ENCODE measurements around the gene KMO.

Gene KMO

DNA sequence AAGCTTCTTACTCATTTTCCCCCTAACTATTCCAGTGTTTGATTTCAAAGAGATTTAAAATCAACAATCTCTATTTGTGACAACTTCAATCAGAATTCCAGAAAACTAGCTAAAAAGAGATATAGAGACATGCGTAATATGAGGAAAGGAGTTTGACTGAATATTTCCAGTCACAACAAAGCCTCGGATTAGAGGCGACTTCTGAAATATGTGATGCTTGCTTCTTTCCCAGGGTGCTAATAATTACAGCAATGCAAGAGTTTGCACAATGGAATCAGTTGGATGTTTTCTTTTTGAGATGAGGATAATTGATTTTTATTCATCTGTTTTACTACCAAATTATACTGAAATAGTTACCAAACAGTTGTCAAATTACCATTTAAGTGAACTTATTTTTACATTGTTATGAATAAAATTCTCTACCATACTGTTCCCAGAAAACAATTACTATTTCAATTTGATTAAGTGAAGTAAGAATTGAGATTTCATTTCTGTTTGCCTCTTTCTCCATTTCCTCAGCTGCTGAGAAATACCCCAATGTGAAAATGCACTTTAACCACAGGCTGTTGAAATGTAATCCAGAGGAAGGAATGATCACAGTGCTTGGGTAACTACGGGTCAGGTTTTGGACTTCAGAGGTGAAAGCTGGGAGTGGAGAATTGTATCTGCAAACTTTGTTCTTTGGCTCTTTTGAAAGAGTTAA, 28.1 kb downstream of the KMO start:
- no peaks in the 10 kb centered on the region for H3K36me3 Mint-ChIP-seq
- H3K4me3 Mint-ChIP-seq, result no peak overlapping the region
- no peaks in the 10 kb centered on the region for H3K27me3 Mint-ChIP-seq
- no peaks in the 10 kb centered on the region for H3K9me3 Mint-ChIP-seq
- no peaks in the 10 kb centered on the region for H3K4me1 Mint-ChIP-seq
- H3K27ac Mint-ChIP-seq, result no peak overlapping the region

DNA sequence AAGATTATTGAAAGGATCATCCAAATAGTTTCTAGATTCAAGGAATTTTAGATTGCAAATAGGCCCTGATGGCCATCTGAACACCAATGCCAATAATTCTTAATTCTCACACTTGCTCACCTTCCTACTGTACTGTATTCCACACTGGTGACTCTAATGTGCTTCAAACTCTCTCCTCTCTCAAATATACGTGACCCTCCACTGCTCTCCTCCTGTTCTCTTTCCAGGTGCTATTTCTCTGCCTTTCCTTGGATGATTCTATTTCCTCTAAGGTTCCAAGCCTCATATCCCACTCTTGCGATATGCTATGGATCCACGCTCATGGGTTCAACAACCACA, 28.6 kb downstream of the KMO start:
- Mint-ChIP-seq H3K4me3 (no peak overlapping the region), H3K27ac (no peak overlapping the region), H3K4me1 (no peaks in the 10 kb centered on the region), H3K27me3 (no peaks in the 10 kb centered on the region), H3K36me3 (no peaks in the 10 kb centered on the region), H3K9me3 (no peaks in the 10 kb centered on the region)

DNA sequence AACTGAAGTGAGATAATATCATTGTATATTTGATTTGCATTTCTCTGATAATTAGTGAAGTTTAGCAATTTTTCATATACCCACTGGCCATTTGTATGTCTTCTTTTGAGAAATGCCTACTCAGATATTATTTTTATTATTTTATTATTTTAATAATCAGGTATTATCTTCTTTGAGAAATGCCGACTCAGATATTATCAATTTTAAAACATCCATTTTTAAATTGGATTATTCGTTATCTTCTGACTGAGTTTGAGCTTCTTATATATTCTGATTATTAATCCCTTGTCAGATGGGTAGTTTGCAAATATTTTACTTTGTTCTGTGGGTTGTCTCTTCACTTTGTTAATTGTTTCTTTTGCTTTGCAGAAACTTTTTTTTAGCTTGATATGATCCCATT, 37.7 kb downstream of the KMO start:
- Mint-ChIP-seq H3K27ac (no peak overlapping the region), H3K36me3 (no peaks in the 10 kb centered on the region), H3K9me3 (peaks cover 3% of the 10 kb centered on the region), H3K27me3 (peaks cover 6% of the 10 kb centered on the region), H3K4me1 (no peaks in the 10 kb centered on the region), H3K4me3 (no peak overlapping the region)

DNA sequence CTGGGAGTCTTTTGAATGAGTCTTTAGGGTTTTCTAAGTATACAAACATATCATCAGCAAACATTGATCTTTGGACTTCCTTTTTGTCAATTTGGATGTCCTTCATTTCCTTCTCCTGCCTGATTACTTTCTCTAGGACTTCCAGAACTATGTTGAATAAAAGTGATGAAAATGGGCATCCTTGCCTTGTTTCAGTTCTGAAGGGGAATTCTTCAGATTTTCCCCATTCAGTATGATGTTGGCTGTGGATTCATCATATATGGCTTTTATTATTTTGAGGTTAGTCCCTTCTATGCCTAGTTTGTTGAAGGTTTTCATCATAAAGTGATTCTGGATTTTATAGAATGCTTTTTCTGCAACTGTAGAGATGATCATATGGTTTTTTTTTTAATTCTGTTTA, 42.0 kb downstream of the KMO start:
- no peaks in the 10 kb centered on the region for H3K4me1 Mint-ChIP-seq
- H3K4me3 Mint-ChIP-seq, result no peak overlapping the region
- peaks cover 4% of the 10 kb centered on the region for H3K36me3 Mint-ChIP-seq
- H3K9me3 Mint-ChIP-seq, result peaks cover 23% of the 10 kb centered on the region
- H3K27me3 Mint-ChIP-seq, result peaks cover 16% of the 10 kb centered on the region
- H3K27ac Mint-ChIP-seq, result no peak overlapping the region

DNA sequence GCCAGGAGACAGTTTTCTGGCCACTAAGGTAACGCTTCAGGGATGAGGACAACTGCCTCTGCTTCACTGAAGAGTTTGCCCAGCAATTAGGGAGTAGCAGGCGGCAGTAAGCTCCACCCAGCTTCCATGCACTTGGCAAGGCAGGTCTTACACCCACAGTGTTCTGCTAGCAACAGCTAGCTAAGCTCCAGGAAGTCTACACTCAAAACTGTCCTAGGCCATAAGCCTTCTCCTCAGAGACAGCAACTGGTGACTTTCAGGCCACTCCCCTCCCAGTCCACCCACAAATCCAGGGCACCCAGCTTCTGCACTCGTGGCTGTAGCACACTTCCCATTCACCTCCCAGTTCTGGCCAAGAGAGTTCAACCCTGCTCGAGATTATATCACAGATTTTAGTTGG, 47.3 kb downstream of the KMO start:
- peaks cover 5% of the 10 kb centered on the region for H3K36me3 Mint-ChIP-seq
- H3K9me3 Mint-ChIP-seq, result peaks cover 34% of the 10 kb centered on the region
- H3K27me3 Mint-ChIP-seq, result peaks cover 15% of the 10 kb centered on the region
- no peak overlapping the region for H3K27ac Mint-ChIP-seq
- H3K4me3 Mint-ChIP-seq, result no peak overlapping the region
- H3K4me1 Mint-ChIP-seq, result no peaks in the 10 kb centered on the region

DNA sequence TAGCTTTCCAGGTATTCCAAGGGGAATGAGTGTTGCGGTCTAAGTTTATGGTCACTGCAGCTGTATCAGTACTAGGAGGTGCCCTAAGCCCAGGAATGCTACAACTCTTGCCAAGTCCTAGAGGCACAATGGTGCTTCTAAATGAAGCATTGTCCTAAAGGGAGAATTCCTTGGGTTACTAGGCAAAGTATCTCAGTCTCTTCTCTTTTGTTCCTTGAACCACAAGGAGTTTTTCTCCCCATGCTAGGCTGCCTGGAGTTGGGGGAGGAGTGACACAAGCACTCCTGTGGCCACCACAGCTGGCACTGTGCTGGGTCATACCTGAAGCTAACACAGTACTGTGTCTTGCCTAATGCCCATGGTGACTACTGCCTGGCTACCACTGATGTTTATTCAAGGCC, 50.7 kb downstream of the KMO start:
- Mint-ChIP-seq H3K4me1 (no peaks in the 10 kb centered on the region), H3K36me3 (peaks cover 3% of the 10 kb centered on the region), H3K27me3 (peaks cover 6% of the 10 kb centered on the region), H3K9me3 (peaks cover 11% of the 10 kb centered on the region), H3K4me3 (no peak overlapping the region), H3K27ac (no peak overlapping the region)

DNA sequence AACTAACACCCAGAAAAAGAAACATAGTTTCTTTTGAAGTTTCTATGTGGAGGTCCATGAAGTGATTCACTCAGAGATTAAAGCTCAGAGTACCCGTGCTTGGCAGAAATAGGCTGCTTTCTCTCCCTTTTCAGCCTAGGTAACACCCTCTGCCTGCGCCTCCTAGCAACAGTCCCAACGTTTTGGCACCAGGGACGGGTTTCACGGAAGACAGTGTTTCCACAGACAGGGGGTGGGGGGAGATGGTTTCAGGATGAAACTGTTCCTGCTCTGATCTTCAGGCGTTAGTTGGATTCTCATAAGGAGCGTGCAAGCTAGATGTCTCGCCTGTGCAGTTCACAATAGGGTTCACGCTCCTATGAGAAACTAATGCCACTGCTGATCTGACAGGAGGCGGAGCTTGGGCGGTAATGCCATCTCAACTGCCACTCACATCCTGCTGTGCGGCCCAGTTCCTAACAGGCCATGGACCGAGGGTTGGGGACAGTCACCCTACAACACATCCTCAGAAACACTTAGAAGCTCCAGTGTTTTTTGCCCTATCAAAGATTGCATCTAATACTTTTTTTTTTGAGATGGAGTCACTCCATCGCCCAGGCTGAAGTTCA, 54.8 kb downstream of the KMO start:
- Mint-ChIP-seq H3K4me3 (no peak overlapping the region), H3K36me3 (no peaks in the 10 kb centered on the region), H3K4me1 (peaks cover 3% of the 10 kb centered on the region), H3K27me3 (peaks cover 3% of the 10 kb centered on the region), H3K9me3 (peaks cover 6% of the 10 kb centered on the region), H3K27ac (no peak overlapping the region)

DNA sequence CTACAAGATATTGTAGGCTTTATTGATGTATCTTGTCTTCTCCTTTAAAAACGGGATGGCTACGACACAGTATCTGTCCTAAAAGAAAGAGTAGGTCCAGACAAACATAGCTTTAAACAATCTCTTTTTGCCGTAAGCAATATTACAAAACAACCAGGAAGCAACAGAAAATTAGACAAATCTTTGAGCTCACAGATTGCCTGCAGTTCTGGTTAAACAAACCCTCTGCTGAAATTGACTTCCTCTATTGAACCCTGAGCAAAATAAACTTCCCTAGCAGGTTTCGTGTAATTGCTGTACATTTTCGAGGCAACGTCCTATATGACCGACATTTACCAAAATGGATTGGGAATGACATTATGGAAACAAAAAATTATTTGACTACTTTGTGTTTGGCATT, 57.3 kb downstream of the KMO start:
- Mint-ChIP-seq H3K4me1 (peaks cover 8% of the 10 kb centered on the region), H3K36me3 (peaks cover 6% of the 10 kb centered on the region), H3K27me3 (no peaks in the 10 kb centered on the region), H3K27ac (no peak overlapping the region), H3K9me3 (no peaks in the 10 kb centered on the region), H3K4me3 (no peak overlapping the region)

DNA sequence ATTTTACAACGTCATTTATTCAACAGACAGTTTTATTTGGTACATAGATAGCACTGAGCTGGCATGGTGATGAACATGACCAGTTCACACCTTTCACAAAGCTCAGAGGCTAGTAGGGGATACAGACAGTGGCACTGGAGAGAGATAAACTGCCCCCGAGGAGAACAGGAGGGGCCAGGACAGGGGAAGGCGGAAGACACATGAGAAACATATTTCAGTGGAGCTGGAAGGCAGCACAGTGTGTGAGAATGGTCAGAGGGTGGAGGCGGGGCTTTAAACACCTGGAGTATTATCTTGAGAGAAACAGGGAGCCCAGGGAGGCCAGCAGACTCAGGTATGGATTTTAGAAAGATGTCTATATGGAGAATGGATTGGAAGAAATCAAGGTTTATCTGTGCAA, 58.5 kb downstream of the KMO start:
- H3K27ac Mint-ChIP-seq, result no peak overlapping the region
- peaks cover 9% of the 10 kb centered on the region for H3K36me3 Mint-ChIP-seq
- peaks cover 8% of the 10 kb centered on the region for H3K4me1 Mint-ChIP-seq
- no peak overlapping the region for H3K4me3 Mint-ChIP-seq
- H3K9me3 Mint-ChIP-seq, result no peaks in the 10 kb centered on the region
- no peaks in the 10 kb centered on the region for H3K27me3 Mint-ChIP-seq

DNA sequence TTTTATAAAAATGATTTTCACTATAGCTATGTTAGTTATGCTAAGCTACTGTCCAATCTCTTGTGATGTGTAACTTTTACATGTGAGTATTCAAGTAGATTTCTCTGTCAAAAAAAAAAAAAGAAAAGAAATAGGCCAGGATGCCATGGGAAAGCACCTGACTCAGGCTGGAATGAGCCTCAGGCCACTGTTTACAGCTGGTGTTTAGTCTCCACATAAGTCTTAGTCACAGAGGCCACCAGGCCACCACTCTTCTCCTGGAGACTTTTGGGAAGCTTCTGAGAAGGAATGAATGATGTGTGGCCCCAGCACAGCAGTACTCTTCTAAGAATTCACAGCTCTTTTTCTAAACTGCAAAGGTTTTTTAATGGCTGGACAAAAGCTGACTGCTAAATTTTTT, 59.1 kb downstream of the KMO start:
- Mint-ChIP-seq H3K4me3 (no peak overlapping the region), H3K27me3 (no peaks in the 10 kb centered on the region), H3K36me3 (peaks cover 9% of the 10 kb centered on the region), H3K27ac (no peak overlapping the region), H3K9me3 (no peaks in the 10 kb centered on the region), H3K4me1 (peaks cover 8% of the 10 kb centered on the region)

DNA sequence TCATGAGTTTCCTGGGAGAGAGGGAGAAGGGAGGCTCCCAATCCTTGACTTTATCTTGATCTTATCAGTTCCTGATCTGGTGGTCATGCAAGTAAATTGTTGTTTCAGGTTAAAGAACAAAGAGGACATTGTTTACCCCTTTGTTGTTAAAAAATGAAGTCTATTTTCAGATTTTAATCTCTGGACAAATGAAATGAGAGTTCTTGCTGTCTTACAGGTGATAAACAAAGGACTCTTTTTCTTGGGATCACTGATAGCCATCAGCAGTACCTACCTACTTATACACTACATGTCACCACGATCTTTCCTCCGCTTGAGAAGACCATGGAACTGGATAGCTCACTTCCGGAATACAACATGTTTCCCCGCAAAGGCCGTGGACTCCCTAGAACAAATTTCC, 59.6 kb downstream of the KMO start:
- Mint-ChIP-seq H3K36me3 (peaks cover 9% of the 10 kb centered on the region), H3K27me3 (no peaks in the 10 kb centered on the region), H3K9me3 (no peaks in the 10 kb centered on the region), H3K27ac (no peak overlapping the region), H3K4me1 (peaks cover 8% of the 10 kb centered on the region), H3K4me3 (no peak overlapping the region)

DNA sequence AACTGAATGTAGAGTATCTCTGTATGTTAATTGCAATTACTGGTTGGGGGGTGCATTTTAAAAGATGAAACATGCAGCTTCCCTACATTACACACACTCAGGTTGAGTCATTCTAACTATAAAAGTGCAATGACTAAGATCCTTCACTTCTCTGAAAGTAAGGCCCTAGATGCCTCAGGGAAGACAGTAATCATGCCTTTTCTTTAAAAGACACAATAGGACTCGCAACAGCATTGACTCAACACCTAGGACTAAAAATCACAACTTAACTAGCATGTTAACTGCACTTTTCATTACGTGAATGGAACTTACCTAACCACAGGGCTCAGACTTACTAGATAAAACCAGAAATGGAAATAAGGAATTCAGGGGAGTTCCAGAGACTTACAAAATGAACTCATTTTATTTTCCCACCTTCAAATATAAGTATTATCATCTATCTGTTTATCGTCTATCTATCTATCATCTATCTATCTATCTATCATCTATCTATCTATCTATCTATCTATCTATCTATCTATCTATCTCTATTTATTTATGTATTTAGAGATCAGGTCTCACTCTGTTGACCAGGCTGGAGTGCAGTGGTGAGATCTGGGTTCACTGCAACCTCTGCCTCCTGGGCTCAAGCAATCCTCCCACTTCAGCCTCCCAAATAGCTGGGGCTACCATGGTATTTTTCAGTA, 60.2 kb downstream of the KMO start:
- Mint-ChIP-seq H3K4me3 (no peak overlapping the region), H3K27me3 (no peaks in the 10 kb centered on the region), H3K36me3 (peaks cover 9% of the 10 kb centered on the region), H3K27ac (peak overlapping the region; percentile 71), H3K9me3 (no peaks in the 10 kb centered on the region), H3K4me1 (peaks cover 8% of the 10 kb centered on the region)

DNA sequence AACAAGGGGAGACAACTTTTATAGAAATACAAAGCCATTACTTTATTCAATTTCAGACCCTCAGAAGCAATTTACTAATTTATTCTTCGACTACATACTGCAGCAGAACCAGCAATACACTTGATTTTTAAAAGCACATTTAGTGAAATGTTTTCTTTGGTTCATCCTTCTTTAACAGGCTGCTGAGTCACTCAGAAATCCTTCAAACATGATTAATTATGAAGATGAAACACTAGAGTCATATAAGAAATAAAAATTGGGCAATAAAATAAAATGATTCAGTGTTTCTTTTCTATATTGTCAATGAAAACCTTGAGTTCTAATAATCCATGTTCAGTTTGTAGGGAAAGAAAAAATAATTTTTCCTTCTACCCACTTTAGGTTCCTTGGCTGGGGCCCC, 61.0 kb downstream of the KMO start:
- Mint-ChIP-seq H3K27me3 (no peaks in the 10 kb centered on the region), H3K27ac (peak overlapping the region; percentile 77), H3K4me3 (no peak overlapping the region), H3K4me1 (peaks cover 8% of the 10 kb centered on the region), H3K9me3 (no peaks in the 10 kb centered on the region), H3K36me3 (peaks cover 13% of the 10 kb centered on the region)

DNA sequence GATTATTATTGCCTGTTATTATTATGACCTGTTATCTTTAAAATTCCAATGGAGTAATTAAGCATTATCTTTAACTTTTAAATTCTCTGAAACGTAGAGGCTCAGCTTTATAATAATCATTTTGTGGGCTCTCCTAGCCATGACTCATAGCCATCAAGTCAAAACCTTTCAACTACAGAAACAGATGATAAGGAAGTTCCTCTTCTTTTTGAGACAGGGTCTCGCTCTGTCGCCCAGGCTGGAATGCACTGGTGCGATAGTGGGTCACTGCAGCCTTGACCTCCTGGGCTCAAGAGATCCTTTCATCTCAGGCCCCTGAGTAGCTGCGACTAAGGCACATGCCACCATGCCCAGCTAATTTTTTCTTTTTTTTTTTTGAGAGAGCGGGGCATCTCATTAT, 64.5 kb downstream of the KMO start:
- Mint-ChIP-seq H3K4me1 (peaks cover 8% of the 10 kb centered on the region), H3K27ac (no peak overlapping the region), H3K27me3 (no peaks in the 10 kb centered on the region), H3K4me3 (no peak overlapping the region), H3K9me3 (no peaks in the 10 kb centered on the region), H3K36me3 (peaks cover 20% of the 10 kb centered on the region)

DNA sequence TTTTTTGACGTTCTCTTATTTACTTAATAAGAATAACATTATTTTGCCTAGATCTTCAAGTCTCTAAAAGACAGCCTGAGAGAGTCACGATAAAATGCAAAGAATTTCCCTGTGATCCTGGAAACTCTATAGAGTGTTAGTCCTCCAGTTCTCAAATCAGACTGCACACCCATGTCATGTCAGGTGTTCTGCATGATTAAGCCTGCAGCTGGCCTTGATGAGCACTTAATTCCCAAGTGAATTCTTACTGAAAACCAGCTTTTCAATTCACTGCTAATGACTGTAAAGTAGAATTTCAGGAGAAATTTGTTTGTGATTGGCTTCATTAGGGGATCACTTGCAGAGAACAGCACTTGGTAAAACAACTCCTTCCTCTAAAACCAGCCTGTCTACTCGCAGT, 66.1 kb downstream of the KMO start:
- H3K36me3 Mint-ChIP-seq, result peaks cover 28% of the 10 kb centered on the region
- H3K27ac Mint-ChIP-seq, result no peak overlapping the region
- no peaks in the 10 kb centered on the region for H3K9me3 Mint-ChIP-seq
- no peak overlapping the region for H3K4me3 Mint-ChIP-seq
- no peaks in the 10 kb centered on the region for H3K27me3 Mint-ChIP-seq
- no peaks in the 10 kb centered on the region for H3K4me1 Mint-ChIP-seq

DNA sequence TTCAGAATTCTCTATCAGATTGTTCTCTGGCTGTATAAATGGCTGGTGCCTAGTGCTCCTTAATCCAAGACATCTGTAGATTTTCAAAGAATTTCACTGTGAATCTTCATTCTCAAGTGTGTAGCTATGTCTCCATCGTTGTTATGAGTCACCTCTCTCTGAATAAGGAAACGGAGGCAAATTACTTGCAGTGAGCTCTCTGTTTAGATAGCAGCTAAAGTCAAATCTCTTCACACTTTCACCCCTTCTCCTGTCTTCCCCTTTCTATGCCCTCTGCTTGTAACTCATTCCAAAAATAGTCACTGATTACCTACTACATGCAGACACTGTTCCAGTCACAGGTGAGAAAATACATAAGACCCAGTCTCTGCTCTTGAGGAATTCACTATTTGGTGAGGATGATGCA, 68.3 kb downstream of the KMO start:
- Mint-ChIP-seq H3K4me3 (no peak overlapping the region), H3K27ac (no peak overlapping the region), H3K36me3 (peaks cover 24% of the 10 kb centered on the region)

More for the DNA sequence above, 68.3 kb downstream of the KMO start:
- no peaks in the 10 kb centered on the region for H3K27me3 Mint-ChIP-seq
- no peaks in the 10 kb centered on the region for H3K9me3 Mint-ChIP-seq
- no peaks in the 10 kb centered on the region for H3K4me1 Mint-ChIP-seq

All from activated naive CD4-positive, alpha-beta T cell treated with anti-CD3 and anti-CD28 coated beads, Interleukin-2, amount 50 U/mL, for 24 hours (primary cell).